ENCODE measurements around the gene POU3F3. TPM values are rescaled to one million over a fixed set of nuclear protein-coding genes. Genes with fewer than 3 reads are reported as not detected.

The POU3F3 gene
- polyA plus RNA-seq, 3 donors, result not detected

GRCh38 chr2:104901037-104901881 lies 47.3 kb downstream of the POU3F3 start:
- no peaks in the 10 kb centered on the region for H3K4me1 Mint-ChIP-seq
- no peak for TF ChIP-seq CTCF (IDR thresholded peaks at IDR 0.05)

GRCh38 chr2:104902317-104902716 lies 48.4 kb downstream of the POU3F3 start:
- peaks cover 11 to 19% (median 15%) of the 10 kb centered on the region in 3 donors for H3K27me3 Mint-ChIP-seq (ENCODE audit: low read depth in 3 of 3)
- H3K27ac ChIP-seq (ENCODE audit: low read depth in 1 of 2, low read length in 2 of 2), result no peak overlapping the region
- peak overlapping the region in 1 of 7 donors; percentile 51 for H3K27ac Mint-ChIP-seq
- no CpG with 5 or more reads among the region's 6 CpGs for WGBS (ENCODE audit: insufficient coverage)
- H2AFZ ChIP-seq (ENCODE audit: insufficient read depth, low read depth, low read length, poor library complexity, severe bottlenecking), result no peak overlapping the region
- DNase-seq, result no peak
- H4K20me1 ChIP-seq (ENCODE audit: insufficient read depth, low read length), result no peaks in the 10 kb centered on the region
- peaks cover 0 to 3% (median 0%) of the 10 kb centered on the region in 7 donors for H3K9me3 Mint-ChIP-seq
- H3K4me3 Mint-ChIP-seq, result no peak overlapping the region
- TF ChIP-seq CTCF (IDR thresholded peaks at IDR 0.05), result no peak
- no peak overlapping the region for H3K4me2 ChIP-seq (replicated peaks; ENCODE audit: extremely low read depth, low read length, poor library complexity, severe bottlenecking)
- H3K4me1 Mint-ChIP-seq, result no peaks in the 10 kb centered on the region
- no peaks in the 10 kb centered on the region for H3K9me3 ChIP-seq (replicated peaks in 1 of 2; ENCODE audit: control insufficient read depth in 1 of 2, insufficient read depth in 1 of 2, low read length in 2 of 2)
- H3K4me1 ChIP-seq (ENCODE audit: control insufficient read depth in 1 of 2, insufficient read depth in 2 of 2, low read length in 2 of 2), result no peaks in the 10 kb centered on the region
- H3K36me3 ChIP-seq (replicated peaks in 1 of 2; ENCODE audit: control insufficient read depth in 1 of 2, insufficient read depth in 2 of 2, low read length in 2 of 2), result no peaks in the 10 kb centered on the region
- no peaks in the 10 kb centered on the region for H3K36me3 Mint-ChIP-seq
- no peak overlapping the region for H3K9ac ChIP-seq (ENCODE audit: insufficient read depth, low read length, poor library complexity, severe bottlenecking)
- no peak overlapping the region for H3K4me3 ChIP-seq (replicated peaks in 1 of 3; ENCODE audit: low read depth in 2 of 3, low read length in 3 of 3)
- H3K27me3 ChIP-seq (ENCODE audit: control insufficient read depth in 2 of 2, insufficient read depth in 2 of 2, low read length in 2 of 2), result no peaks in the 10 kb centered on the region
- no peaks in the 10 kb centered on the region for H3K79me2 ChIP-seq (ENCODE audit: insufficient read depth, low read length)
- intact Hi-C loops (cut with micrococcal nuclease), result no loop called here

More at GRCh38 chr2:104901037-104901881, 47.3 kb downstream of the POU3F3 start:
- Mint-ChIP-seq H3K27me3 (ENCODE audit: low read depth in 3 of 3) (peaks cover 8 to 16% (median 13%) of the 10 kb centered on the region in 3 donors), H3K9me3 (peaks cover 0 to 5% (median 0%) of the 10 kb centered on the region in 7 donors), H3K4me3 (no peak overlapping the region), H3K36me3 (no peaks in the 10 kb centered on the region), H3K27ac (no peak overlapping the region)
- Histone ChIP-seq H3K4me3 (replicated peaks in 1 of 3; ENCODE audit: low read depth in 2 of 3, low read length in 3 of 3) (no peak overlapping the region), H3K79me2 (ENCODE audit: insufficient read depth, low read length) (no peaks in the 10 kb centered on the region), H3K4me1 (ENCODE audit: control insufficient read depth in 1 of 2, insufficient read depth in 2 of 2, low read length in 2 of 2) (no peaks in the 10 kb centered on the region), H3K4me2 (replicated peaks; ENCODE audit: extremely low read depth, low read length, poor library complexity, severe bottlenecking) (no peak overlapping the region), H2AFZ (ENCODE audit: insufficient read depth, low read depth, low read length, poor library complexity, severe bottlenecking) (no peak overlapping the region), H4K20me1 (ENCODE audit: insufficient read depth, low read length) (no peaks in the 10 kb centered on the region), H3K36me3 (replicated peaks in 1 of 2; ENCODE audit: control insufficient read depth in 1 of 2, insufficient read depth in 2 of 2, low read length in 2 of 2) (no peaks in the 10 kb centered on the region), H3K9ac (ENCODE audit: insufficient read depth, low read length, poor library complexity, severe bottlenecking) (no peak overlapping the region), H3K9me3 (replicated peaks in 1 of 2; ENCODE audit: control insufficient read depth in 1 of 2, insufficient read depth in 1 of 2, low read length in 2 of 2) (no peaks in the 10 kb centered on the region), H3K27me3 (ENCODE audit: control insufficient read depth in 2 of 2, insufficient read depth in 2 of 2, low read length in 2 of 2) (no peaks in the 10 kb centered on the region), H3K27ac (ENCODE audit: low read depth in 1 of 2, low read length in 2 of 2) (no peak overlapping the region)
- intact Hi-C loops (cut with micrococcal nuclease), result no loop called here
- no peak for DNase-seq
- WGBS (ENCODE audit: insufficient coverage), result 95% methylated on average over 9 of the region's 14 CpGs

Small RNAs within 50 kb of the gene (small RNA-seq; reads per million reads assigned to genes)
- not detected for gene AC018730.1 (ENCODE audit: insufficient read length, low read depth)

Other genes with a start within 250 kb of the POU3F3 start
- 10 to 100 TPM in 2 of 3 donors, 1 to 10 TPM in 1; 9.9 to 12.5 (median 11.6) TPM for gene MRPS9, start 184.0 kb downstream of the POU3F3 start, polyA plus RNA-seq